ENCODE data around the gene MDK.

DNA sequence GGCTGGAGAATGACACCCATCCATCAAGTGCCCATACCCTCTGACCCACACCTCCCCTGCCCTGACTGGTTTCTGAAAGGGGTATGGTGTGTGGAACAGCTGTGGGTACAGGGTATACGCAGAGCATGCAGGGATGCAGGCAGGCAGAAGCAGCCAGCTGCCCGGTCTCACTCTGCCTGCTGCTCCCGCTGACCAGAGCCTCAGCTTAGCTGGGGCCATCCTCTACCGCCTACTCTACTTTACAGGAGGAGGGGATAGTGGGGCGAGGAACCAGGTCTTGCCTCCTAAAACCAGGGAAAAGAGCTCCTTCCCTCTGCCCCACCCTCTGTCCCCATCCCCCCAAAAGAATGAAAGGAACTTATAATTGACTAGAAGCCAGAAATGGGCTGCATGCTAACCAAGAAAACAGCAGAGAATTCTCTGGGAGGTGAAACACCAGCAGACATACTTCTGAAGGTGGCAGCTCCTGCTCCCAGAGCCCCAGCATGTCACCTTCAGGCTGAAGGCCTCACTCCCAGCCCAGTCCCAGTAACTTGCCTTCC, 23.1 kb downstream of the MDK start:
- TF ChIP-seq, protein P1, sequence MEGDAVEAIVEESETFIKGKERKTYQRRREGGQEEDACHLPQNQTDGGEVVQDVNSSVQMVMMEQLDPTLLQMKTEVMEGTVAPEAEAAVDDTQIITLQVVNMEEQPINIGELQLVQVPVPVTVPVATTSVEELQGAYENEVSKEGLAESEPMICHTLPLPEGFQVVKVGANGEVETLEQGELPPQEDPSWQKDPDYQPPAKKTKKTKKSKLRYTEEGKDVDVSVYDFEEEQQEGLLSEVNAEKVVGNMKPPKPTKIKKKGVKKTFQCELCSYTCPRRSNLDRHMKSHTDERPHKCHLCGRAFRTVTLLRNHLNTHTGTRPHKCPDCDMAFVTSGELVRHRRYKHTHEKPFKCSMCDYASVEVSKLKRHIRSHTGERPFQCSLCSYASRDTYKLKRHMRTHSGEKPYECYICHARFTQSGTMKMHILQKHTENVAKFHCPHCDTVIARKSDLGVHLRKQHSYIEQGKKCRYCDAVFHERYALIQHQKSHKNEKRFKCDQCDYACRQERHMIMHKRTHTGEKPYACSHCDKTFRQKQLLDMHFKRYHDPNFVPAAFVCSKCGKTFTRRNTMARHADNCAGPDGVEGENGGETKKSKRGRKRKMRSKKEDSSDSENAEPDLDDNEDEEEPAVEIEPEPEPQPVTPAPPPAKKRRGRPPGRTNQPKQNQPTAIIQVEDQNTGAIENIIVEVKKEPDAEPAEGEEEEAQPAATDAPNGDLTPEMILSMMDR (IDR thresholded peaks at IDR 0.05): no peak
- no peak for TF ChIP-seq POLR2A (IDR thresholded peaks at IDR 0.05)

All from body of pancreas (tissue), 4 donors.